ENCODE measurements around the gene WWTR1. TPM values are rescaled to one million over a fixed set of nuclear protein-coding genes. Genes with fewer than 3 reads are reported as not detected.

Gene WWTR1
- total and polyA plus RNA-seq, 2 of the 4 experiments (the other 2 are of a cell fraction) = 38.9 to 65.3 TPM

DNA sequence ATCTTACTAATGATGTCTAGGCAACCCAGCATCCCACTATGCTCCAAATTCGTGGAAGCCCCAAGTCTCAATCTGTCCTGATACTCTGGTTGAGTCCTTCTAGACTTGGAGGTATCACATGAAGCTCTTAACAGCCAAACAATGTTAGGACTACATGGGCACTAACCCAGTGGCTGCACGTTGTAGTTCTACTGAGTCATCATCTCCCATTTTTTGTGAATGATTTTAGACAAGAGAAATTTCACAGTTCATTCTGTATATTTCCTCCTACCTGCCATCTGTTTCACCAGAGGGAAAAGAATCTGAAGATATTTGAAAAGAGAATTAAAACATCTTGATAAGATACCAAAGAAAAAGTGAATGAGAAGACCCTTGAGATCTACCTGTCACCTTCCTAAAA is 9.8 kb upstream of the WWTR1 start:
- Histone ChIP-seq H2AK5ac (ENCODE audit: low read depth, low read length) (no peak overlapping the region), H4K5ac (ENCODE audit: low read depth, low read length) (no peak overlapping the region), H2BK20ac (ENCODE audit: low read depth, low read length) (no peak overlapping the region), H4K91ac (ENCODE audit: insufficient read depth, low read depth, low read length) (no peak overlapping the region), H2BK5ac (ENCODE audit: low read depth, low read length, poor library complexity, severe bottlenecking) (no peak overlapping the region), H3K9me1 (ENCODE audit: insufficient read depth, low read length) (0 out of 2 replicates have a peak, but pooled peaks cover 4% of the 10 kb centered on the region), H3K79me1 (ENCODE audit: low read depth in 1 of 2, low read length in 2 of 2) (no peaks in the 10 kb centered on the region), H3K4me2 (ENCODE audit: low read depth, low read length) (no peak overlapping the region), H3K9ac (ENCODE audit: low read depth, low read length) (no peak overlapping the region), H3K4me3 (ENCODE audit: insufficient read depth, low read depth, low read length) (no peak overlapping the region), H3K27me3 (ENCODE audit: control insufficient read depth, insufficient read depth, low read length) (no peaks in the 10 kb centered on the region), H4K8ac (ENCODE audit: low read depth in 2 of 2, low read length in 2 of 2) (no peak overlapping the region), H3K18ac (ENCODE audit: low read depth, low read length) (no peak overlapping the region), H4K20me1 (ENCODE audit: insufficient read depth, low read length) (no peaks in the 10 kb centered on the region), H3K9me3 (ENCODE audit: control insufficient read depth, insufficient read depth, low read length) (no peaks in the 10 kb centered on the region), H3K36me3 (ENCODE audit: control insufficient read depth, insufficient read depth, low read length) (no peaks in the 10 kb centered on the region), H3K4ac (ENCODE audit: low read depth, low read length) (no peak overlapping the region), H3K27ac (ENCODE audit: insufficient read depth, low read length) (no peak overlapping the region), H2BK15ac (ENCODE audit: low read depth, low read length) (no peak overlapping the region), H2AFZ (replicated peaks; ENCODE audit: low read length, poor library complexity) (no peak overlapping the region), H3K14ac (replicated peaks; ENCODE audit: low read depth, low read length) (no peak overlapping the region), H3K23ac (ENCODE audit: low read depth, low read length) (no peak overlapping the region), H2BK120ac (ENCODE audit: low read depth, low read length) (no peak overlapping the region), H3K4me1 (ENCODE audit: control insufficient read depth, insufficient read depth, low read length) (peaks cover 2% of the 10 kb centered on the region; the same call in 1 of the 2 replicates), H2AK9ac (replicated peaks; ENCODE audit: low read depth, low read length, poor library complexity) (no peak overlapping the region), H3K56ac (ENCODE audit: extremely low read depth, insufficient read depth, low read length) (no peak overlapping the region)
- intact Hi-C loops (cut with micrococcal nuclease) (no loop called here), dilution Hi-C loops (cut with HindIII; ENCODE audit: low sequenced_read_pairs, unreplicated experiment) (no loop called here), in situ Hi-C loops (cut with MboI; ENCODE audit: low sequenced_read_pairs) (no loop called here)
- no CpG with 5 or more reads among the region's 2 CpGs for WGBS, 2 experiments (ENCODE audit: extremely low coverage in 2 of 2, insufficient read length in 1 of 2)
- no peak for TF ChIP-seq SMC3 (IDR thresholded peaks at IDR 0.05; ENCODE audit: low read depth, low read length)
- TF ChIP-seq POLR2A (IDR thresholded peaks at IDR 0.05; ENCODE audit: low read depth, low read length) = no peak
- no peak for TF ChIP-seq CEBPB (IDR thresholded peaks at IDR 0.05; ENCODE audit: low read depth, low read length)
- TF ChIP-seq MAFK (IDR thresholded peaks at IDR 0.05; ENCODE audit: low read depth, low read length) = no peak
- TF ChIP-seq RFX5 (IDR thresholded peaks at IDR 0.05; ENCODE audit: low read depth, low read length) = no peak
- TF ChIP-seq, protein P1, sequence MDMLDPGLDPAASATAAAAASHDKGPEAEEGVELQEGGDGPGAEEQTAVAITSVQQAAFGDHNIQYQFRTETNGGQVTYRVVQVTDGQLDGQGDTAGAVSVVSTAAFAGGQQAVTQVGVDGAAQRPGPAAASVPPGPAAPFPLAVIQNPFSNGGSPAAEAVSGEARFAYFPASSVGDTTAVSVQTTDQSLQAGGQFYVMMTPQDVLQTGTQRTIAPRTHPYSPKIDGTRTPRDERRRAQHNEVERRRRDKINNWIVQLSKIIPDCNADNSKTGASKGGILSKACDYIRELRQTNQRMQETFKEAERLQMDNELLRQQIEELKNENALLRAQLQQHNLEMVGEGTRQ (IDR thresholded peaks at IDR 0.05; ENCODE audit: low read depth, low read length) = no peak
- no peak for TF ChIP-seq CHD1 (IDR thresholded peaks at IDR 0.05; ENCODE audit: low read depth, low read length)
- TF ChIP-seq MAZ (IDR thresholded peaks at IDR 0.05; ENCODE audit: borderline replicate concordance, low read depth, low read length) = no peak
- TF ChIP-seq RCOR1 (IDR thresholded peaks at IDR 0.05; ENCODE audit: insufficient replicate concordance, low read length) = no peak
- TF ChIP-seq RAD21 (IDR thresholded peaks at IDR 0.05; ENCODE audit: low read length) = no peak
- no peak for TF ChIP-seq NFE2L2 (IDR thresholded peaks at IDR 0.05; ENCODE audit: low read depth, low read length)
- TF ChIP-seq MXI1 (IDR thresholded peaks at IDR 0.05; ENCODE audit: borderline replicate concordance, low read depth, low read length) = no peak
- no peak for TF ChIP-seq BHLHE40 (IDR thresholded peaks at IDR 0.05; ENCODE audit: low read depth, low read length)
- no peak for TF ChIP-seq FOS (IDR thresholded peaks at IDR 0.05; ENCODE audit: low read depth, low read length)
- TF ChIP-seq, protein P2, sequence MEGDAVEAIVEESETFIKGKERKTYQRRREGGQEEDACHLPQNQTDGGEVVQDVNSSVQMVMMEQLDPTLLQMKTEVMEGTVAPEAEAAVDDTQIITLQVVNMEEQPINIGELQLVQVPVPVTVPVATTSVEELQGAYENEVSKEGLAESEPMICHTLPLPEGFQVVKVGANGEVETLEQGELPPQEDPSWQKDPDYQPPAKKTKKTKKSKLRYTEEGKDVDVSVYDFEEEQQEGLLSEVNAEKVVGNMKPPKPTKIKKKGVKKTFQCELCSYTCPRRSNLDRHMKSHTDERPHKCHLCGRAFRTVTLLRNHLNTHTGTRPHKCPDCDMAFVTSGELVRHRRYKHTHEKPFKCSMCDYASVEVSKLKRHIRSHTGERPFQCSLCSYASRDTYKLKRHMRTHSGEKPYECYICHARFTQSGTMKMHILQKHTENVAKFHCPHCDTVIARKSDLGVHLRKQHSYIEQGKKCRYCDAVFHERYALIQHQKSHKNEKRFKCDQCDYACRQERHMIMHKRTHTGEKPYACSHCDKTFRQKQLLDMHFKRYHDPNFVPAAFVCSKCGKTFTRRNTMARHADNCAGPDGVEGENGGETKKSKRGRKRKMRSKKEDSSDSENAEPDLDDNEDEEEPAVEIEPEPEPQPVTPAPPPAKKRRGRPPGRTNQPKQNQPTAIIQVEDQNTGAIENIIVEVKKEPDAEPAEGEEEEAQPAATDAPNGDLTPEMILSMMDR (conservative IDR thresholded peaks at IDR 0.05; ENCODE audit: low read depth, low read length) = no peak
- TF ChIP-seq, protein P3, sequence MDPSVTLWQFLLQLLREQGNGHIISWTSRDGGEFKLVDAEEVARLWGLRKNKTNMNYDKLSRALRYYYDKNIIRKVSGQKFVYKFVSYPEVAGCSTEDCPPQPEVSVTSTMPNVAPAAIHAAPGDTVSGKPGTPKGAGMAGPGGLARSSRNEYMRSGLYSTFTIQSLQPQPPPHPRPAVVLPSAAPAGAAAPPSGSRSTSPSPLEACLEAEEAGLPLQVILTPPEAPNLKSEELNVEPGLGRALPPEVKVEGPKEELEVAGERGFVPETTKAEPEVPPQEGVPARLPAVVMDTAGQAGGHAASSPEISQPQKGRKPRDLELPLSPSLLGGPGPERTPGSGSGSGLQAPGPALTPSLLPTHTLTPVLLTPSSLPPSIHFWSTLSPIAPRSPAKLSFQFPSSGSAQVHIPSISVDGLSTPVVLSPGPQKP (IDR thresholded peaks at IDR 0.05; ENCODE audit: borderline replicate concordance, low read depth, low read length) = no peak
- no TSS peak for BruUV-seq (replicated peaks)
- POLR2A ChIA-PET (ENCODE audit: unreplicated experiment) = no interaction called here
- no peak; the same call in 1 of the 2 replicates for ATAC-seq (ENCODE audit: low read depth)
- CTCF ChIA-PET = no interaction called here
- no peak for DNase-seq

Measured in IMR-90 (cell line).